GM21717 (cell line): ENCODE data around the gene PRDM7.
"Not testable (repeated sequence)": the region's sequence is repeated elsewhere in the genome, so short reads cannot be mapped to it uniquely, and the experiment has no call there.

ENCODE experiments used
- ATAC-seq: cut with Tn5 transposase; IDR thresholded peaks from one replicate; pipeline ENCODE4 v1.9.1; 2021; ENCODE audit warnings: mild to moderate bottlenecking, moderate library complexity; ENCODE audit not compliant: unreplicated experiment

The PRDM7 gene

GRCh38 chr16:90015586-90016338, 61.4 kb downstream of the PRDM7 start:
- ATAC-seq, result no peak

DNA sequence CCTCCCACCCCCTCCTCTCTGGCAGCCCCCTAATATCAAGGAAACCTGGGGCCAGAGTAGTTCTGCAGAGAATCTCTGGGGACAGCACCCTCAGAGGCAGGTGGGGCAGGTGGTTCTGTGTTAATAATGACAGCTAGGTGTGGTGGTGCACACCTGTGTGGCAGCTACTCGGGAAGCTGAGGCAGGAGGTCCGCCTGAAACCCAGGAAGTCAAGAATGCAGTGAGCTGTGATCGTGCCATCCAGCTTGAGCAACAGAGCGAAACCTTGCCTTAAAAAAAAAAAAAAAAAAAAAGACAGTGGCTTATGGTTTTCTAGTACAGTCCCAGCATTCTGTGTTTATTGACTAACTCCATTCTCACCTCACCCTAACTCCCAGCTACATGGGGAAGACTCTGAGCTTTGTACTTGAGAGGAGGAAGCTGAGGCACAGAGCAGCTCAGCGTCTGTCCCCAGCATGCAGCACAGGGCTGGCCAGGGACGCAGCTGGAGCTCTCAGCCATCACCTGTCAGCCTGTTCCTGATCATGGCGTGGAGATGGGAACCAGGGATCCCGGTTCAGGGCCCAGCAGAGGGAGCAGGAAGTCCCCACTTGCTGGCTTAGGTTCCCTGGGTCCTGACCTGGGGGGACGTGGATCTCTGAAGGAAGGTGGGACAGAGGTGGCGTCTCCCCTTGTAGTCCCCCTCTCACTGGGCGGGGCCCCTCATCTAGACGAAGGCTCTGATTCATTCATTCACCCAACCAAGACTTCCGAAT, 64.0 kb downstream of the PRDM7 start:
- no peak for ATAC-seq

DNA sequence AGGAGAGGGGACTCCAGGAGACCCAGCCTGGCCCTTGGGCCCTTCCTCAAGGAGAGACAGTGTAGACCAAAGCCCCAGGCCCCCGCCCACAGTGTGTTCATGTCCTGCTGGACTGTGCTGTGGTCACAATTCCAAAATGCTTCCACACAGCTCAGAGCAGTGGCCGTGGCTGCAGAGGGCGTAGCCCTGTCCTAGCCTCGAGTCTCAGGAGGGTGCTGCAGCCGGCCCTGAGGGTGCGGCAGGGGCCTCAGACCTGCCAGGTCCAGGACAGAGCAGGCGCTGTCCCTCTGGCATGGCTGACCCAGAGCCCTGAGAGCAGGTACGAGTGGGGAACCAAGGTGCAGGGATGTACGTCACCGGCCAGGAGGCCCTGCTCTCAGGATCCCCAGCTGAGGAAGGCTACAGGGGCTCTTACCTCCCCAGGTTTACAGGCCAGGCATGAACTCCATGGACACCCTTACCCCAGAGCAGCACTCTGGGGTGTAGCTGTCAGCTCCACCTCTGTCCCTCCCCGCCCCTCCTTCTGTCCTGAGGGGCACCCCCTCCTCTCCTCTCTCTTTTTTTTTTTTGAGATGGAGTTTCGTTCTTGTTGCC, 65.1 kb downstream of the PRDM7 start:
- ATAC-seq, result no peak

DNA sequence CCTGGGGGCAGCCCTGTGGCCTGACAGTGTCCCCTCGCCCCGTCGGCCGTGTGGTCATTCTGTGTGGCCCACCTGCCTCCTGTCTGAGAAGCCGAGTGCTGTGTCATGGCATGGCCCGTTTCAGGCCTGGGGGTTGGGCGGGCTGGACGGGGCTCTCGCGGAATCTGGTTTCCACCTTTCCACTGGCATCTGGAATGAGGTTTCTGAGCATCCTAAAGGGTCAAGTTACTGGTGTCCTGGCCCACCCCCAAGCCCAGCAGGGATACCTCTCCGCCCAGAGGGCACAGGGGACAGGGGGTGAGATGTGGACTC, 65.7 kb downstream of the PRDM7 start:
- ATAC-seq, result no peak

GRCh38 chr16:90010676-90011507, 66.2 kb downstream of the PRDM7 start:
- no peak for ATAC-seq

GRCh38 chr16:90009172-90009899, 67.8 kb downstream of the PRDM7 start:
- ATAC-seq, result no peak

DNA sequence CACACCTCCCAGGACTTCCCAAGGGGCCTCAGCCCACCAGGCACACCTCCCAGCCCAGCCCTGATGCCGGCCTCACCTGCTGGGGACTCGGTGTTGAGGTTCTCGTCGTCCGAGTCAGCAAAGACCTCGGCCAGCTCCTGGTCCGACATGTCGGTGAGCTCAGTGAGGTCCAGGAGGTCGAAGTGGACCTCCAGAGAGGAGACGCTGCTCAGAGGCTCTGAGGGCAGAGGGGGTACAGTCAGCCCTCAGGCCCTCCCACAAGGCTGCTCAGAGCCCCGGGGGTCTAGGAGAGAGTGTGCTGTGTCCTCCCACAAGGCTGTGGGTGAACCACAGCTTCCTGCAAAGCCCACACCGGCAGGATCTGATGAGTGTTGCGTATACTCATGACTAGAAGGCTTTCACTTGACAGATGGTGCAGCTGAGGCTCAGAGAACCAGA, 68.4 kb downstream of the PRDM7 start:
- no peak for ATAC-seq

- ATAC-seq, result not testable (repeated sequence)
Observed at GRCh38 chr16:90007635-90008234, 69.4 kb downstream of the PRDM7 start.

GRCh38 chr16:90007015-90007414, 70.1 kb downstream of the PRDM7 start:
- ATAC-seq, result no peak
